AML-193 (cell line): Measurements from ENCODE around the gene UBE2E2.

Experiments
- DNase-seq, 2 experiments: peaks; one replicate each; lab custom pipeline; 2025; lab: John Stamatoyannopoulos, UW

Gene UBE2E2

DNA sequence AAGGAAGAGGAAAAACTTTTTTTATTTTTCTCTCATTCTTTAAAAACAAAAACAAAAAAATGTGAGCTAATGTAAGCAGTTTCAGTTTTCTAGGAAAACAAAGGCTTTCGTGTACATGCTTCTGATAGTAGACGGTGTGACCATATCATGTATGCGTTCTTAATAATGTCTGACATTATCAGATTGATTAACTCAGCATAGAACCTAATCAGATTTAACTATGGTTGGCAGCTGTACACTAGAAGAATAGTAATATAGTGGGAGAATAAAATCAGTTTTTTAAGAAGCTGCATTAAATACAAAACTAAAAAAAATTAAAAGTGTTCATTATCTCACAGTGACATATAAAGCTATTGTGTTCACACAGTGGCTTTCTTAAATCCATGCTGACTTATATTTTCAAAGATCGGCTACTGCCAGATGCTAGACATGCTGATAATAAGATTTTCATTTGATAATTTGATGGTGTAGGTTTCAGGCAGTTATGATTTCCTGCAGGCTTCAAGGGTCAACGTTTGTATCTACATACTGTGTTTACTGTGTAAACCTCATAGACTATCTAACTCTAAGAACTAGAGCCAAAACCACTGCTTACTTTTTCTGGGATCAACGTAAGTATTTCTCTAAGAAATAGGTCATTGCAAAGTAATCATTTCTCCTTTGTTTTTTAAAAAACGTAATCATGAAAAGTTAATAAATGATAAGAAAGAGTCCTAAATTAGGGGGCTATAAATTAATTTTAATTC, 74.0 kb downstream of the UBE2E2 start:
- DNase-seq, result no peak

DNA sequence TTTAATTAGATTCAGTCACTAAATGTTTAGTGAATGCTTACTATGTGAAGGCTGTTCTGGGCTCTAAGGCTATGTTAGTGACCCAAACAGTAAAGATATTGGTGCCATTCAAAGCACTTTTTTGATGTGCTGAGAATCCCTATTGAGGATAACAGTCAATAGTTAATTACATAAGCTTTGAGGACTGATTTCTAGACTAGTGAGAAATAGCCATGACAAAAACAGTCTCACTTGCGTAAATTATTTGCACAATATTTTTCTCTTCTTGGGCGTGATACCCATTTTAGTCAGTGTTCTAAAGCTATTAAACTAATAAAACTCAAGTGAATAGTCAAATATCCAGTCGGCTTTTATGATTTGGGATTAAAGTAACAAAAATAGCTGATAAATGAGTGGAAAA, 74.6 kb downstream of the UBE2E2 start:
- no peak for DNase-seq

DNA sequence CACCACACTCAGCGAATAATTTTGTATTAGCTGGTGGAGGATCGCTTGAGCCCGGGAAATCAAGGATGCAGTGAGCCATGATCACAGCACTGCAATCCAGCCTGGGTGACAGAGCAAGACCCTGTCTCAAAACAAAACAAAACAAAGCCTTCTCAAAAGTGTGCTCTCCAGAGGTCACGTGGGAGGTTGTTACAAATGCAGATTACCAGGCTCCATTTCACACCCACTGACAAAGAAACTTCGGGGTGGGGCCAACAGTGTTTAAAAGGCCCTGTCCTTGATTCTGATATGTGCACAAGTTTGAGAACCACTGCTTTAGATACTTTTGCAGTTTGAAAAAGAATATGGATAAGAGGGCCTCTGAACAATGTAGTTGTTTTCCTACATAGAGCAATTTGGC, 80.5 kb downstream of the UBE2E2 start:
- DNase-seq, result no peak

DNA sequence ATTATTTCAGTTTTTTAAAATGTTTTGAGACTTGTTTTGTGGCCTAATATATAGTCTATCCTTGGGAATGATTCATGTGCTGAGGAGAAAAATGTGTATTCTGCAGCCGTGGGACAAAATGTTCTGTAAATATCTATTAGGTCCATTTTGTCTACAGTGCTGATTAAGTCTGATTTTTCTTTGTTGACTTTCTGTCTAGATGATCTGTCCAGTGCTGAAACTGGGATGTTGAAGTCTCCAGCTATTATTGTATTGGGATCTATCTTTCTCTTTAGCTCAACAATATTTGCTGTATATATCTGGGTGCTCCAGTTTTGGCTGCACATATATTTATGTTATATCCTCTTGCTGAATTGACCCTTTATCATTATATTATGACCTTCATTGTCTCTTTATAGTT, 85.2 kb downstream of the UBE2E2 start:
- DNase-seq, result no peak

DNA sequence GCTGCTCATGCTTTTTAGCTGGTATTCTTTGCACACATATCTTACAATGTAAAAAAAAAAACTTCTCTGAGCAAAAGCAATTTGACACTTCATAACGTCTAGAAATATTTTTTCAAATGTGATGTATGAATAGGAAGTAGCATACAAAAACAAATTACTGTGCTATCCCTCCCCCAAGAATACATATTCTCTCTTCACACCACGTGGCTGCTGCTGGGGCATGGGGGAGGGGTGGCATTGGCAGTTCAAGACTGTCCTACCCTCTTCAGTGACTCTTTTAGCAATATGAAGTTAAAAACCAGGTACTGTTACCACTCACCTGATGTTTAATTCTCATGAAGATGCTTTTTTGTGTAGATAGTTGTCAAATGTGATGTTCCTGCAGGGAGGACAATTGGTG, 85.6 kb downstream of the UBE2E2 start:
- DNase-seq, result no peak

DNA sequence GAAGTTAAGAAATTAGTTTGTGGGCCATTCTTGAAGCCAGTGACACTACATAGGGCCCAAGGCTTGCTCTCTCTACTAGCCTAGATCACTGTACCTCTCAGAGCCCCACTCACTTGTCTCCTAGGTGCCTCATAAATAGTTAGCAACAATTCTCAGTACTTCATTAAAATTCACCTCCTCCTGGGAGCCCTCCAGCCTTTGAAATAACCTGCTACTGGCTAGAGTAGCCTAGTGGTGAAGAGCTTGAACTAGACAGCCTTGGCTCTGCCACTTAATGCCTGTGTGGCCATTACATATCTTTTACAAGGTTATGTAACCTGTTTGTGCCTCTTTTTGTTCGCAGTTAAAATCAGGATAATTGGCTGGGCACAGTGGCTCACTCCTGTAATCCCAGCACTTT, 89.3 kb downstream of the UBE2E2 start:
- DNase-seq, result no peak

DNA sequence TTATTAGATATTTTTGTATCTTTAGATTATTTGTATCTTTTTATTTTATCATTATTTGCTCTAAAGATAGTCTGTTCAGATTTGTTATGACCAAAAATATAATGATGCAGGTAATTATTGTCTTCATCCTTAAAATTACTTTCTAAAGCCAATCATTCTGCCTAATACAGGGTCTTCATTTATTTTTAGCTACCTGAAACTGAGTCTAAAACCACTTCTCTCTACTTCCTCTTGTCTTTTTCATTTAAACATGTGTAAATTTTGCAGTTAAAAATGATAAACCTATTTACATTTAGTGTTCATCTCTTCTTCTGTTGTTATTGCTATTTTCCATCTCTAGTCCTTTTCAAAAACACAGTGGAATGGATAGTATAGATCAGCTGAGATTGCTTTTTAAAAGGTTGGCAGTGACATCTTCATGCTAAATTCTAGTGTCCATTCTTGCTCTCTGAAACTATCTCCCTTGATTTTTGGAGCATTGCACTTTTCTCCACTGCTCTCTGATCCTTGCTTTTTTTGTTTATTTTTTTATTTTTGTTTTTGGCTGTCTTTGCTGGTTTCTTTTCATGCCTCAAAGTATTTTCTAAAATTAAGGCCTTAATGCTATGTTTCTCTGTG, 91.8 kb downstream of the UBE2E2 start:
- DNase-seq, result no peak

DNA sequence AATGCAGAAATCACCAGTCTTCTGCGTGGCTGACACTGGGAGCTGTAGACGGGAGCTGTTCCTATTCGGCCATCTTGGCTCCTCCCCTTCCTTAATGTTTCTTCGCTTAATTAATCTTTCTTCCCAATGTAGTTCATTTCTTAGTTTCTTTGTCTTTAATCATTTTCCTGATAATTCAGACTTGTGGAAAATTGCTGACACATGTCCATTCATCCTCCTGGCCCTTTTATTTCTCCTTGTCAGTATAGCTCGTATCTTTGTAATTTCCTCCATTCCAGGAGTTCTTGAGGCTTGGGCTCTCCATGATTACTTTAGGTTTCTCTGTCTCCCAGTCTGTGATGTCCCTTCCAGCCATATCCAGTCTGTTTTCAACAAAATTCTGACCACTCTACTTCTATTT, 98.7 kb downstream of the UBE2E2 start:
- DNase-seq, result no peak

DNA sequence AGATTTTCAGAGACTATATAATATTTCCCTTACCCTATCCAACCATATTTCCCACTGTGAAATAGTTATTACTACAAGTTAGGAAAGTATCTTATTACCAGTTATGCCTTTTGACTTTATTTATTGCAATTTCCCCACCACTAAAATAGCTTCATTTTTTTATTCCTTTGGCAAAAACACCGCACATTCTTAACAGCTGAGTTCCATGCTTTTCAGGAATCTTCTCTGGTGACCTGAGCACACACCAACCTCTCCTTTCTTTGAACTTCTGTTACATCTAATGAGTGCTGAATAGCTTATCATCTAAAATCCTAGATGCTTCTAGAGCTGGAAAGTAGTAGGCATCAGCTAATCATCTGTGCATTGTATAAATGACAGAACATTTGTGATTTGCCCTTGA, 99.1 kb downstream of the UBE2E2 start:
- no peak for DNase-seq

DNA sequence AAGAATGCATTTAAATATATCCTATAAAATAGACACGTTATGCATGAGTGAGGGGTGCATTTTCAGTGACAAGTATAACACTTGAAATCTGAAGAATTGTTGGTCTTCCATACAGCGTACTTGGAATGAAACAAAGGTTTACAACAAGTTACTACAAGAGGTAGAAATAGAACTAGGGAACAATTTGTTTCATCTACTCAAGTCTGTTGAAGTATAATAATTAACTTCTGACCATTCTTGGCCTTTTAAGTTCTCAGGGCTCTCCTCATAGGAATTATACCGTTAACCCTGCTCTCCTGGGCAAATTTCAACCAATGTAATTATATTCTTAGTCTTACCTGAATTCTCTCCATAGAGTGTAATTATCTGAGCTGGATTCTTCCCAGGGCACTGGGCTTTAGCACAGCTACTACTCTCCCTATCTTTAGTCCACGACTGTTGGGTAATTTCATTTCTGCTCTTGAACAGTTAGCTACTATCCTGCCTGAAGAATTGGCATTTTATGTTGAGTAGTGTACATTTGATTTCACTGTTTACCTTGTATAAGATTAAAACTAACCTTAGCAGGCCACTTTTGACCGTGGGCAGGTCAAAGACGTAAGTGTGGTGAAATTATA, 100.6 kb downstream of the UBE2E2 start:
- DNase-seq, result no peak

DNA sequence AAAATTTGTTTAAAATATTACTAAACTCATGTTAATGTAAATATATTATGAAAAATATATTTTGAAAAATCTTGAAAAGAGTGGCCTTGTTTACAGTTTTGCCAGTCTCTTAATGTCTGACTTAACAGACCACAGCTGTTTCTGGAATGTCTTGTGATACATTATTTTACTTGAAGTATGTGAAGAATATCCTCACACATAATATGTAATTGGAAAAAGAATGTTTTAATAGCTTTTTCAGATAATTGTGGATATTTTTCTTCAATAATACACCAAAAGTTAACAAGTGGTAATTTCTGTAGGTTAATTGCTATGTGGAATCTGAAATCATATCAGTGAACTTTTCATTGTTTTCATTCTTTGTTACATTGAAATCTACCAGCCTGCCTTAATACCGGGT, 101.3 kb downstream of the UBE2E2 start:
- DNase-seq, result no peak

DNA sequence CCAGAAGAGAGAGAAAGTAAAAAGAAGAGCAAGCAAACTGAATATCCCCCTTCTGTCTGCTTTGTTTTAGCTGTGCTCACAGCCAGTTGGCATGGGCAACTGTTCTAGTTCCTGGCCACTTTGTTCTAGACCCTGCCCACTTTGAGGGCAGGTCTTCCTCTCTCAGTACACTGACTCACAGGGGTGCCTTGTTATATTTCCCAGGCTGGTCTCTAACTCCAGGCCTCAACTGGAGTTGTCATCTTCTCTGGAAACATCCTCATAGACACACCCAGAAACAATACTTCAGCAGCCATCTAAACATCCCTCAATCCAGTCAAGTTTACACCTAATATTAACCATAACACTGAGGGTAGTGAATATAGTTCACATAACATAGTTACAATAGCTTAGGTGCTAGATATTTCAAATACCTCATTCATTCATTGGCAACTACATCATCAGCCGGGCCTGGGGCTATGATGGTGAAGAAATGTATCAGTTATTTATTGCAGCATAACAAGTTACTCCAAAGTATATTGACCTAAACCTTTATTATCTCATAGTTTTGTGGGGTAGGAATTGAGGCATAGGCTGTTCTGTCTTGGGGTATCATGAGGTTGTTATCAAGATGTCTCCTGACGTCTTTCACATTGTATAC, 106.0 kb downstream of the UBE2E2 start:
- DNase-seq, result no peak

DNA sequence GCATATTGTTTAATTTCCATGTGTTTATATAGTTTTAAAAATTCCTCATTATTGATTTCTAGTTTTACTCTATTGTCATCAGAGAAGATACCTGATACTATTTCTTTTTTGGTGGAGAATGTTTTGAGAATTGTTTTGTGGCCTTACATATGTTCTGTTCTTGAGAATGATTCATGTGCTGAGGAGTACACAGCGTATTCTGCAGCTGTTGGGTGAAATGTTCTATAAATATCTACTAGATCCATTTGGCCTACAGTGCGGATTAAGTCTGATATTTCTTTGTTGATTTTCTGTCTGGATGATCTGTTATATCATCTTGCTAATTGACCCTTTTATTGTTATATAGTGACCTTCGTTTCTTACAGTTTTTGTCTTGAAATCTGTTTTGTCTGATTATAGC, 109.7 kb downstream of the UBE2E2 start:
- DNase-seq, result no peak

DNA sequence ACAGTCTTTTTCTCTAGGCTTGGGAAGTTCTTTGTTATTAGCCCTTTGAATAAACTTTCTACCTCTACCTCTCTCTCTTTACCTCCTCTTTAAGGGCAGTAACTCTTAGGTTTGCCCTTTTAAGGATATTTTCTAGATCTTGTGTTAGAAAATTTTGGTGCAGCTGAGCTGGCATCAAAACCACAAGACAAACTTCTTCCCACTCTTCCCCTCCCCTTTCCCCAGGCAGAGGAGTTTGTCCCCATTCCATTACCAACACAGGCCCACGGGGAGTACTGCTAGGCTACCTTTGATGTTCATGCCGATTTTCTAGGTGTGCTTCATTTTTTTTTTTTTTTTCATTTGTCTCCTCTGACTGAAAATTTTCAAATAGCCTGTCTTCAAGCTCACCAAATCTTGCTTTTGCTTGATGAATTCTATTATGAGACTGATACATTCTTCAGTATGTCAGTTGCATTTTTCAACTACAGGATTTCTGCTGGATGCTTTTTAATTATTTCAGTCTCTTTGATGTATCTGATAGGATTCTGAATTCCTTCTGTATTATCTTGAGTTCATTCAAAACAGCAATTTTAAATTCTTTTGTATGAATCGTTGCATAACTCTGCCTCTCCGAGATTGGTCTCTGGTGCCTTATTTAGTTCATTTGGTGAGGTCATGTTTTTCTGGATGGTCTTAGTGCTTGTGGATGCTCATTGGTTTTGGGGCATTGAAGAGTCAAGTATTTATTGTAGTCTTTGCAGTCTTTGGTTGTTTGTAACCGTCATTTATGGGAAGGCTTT, 112.0 kb downstream of the UBE2E2 start:
- DNase-seq, result no peak

DNA sequence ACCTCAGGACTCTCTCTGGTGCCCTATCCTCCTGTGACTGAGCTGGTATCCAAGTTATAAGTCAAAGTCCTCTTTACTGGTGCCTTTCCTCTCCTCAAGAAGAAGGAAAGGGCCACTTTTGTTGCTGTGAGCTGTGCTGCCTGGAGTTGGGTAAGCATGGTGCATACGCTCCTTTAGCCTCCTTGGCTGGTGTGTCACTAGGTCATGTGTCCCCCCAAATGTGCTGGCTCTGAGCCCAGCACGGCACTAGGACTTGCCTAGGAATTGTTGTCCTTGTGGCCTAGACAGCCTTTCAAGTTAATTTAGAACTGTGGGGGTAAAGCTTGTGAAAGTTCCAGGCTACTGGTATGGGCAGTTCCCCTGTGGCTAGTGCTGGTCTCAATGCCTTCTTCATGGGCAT, 113.8 kb downstream of the UBE2E2 start:
- no peak for DNase-seq

DNA sequence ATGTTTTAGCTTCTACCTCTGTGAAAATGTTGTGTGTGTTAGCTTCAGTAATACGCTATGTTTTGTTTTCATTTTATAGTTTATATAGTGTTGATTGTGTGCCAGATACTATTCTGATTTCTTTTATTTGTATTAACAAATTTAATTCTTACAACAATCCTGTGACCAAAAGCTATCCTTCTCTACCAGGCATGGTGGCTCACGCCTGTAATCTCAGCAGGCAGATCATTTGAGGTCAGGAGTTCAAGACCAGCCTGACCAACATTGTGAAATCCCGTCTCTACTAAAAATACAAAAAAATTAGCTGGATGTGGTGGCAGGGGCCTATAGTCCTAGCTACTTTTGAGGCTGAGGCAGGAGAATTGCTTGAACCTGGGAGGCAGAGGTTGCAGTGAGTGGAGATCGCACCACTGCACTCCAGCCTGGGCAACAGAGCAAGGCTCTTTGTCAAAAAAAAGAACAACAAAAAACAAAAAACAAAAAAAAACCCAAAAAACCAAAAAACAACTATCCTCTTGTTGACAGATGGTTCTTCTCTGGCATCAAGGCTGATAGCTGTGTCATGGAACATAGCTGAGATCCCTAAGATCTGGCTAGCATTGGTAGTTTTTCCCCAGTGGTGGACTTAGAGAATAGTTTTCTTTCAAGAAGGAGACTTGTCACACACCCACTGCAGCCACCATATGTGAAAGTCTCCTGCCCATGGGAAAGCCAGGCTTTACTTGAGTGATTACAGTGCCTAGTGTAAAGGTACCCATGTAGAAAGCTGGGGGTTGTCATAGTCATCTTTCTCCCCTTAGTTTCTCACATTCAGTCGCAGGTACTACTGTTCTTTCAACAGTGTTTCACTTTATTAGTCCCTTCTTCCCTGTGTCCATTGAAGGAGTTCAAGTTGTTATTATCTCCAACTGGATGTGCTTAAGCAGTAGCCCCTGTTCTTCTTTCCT, 116.5 kb downstream of the UBE2E2 start:
- DNase-seq, result no peak

DNA sequence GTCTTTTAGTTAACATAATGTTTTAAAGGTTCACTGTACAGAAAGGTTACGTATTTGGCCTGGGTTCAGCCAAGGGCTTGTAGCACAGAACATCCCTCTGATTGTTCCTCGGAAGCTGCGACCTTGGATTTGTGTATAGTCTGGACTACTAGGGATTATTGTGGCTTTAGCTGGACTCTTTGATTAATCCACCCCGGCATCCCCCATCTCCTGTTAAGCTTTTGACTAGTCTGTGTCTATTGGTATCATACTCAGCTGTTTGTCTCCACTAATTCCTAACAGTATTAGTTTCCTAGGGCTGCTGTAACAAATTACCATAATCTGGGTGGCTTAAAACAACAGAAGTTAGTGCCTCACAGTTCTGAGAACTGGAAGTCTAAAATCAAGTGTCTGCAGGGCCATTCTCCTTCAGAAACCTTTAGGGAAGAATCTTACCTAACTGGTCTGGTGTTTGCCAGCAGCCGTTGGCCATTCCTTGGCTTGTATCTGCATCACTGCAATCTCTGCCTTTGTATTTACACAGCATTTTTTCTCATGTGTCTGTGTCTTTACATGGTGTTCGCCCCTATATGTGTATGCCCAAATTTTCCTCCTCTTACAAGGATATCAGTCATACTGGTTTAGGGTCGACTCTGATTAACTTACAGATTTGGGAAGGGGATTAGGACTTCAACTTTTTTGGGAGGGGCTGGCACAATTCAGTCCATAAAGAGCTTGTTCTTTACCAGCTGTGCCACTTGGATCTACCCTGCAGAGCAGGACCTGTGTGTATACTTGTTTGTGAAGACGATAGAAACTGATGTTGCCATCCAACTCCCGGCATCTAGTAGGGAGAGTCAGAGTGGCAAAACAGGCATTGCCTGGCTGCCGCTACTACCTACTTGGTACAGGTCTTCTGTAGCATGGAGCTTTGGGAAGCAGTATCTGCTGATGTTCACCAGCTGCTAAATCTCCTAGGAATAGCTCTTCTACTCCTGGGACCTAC, 117.8 kb downstream of the UBE2E2 start:
- DNase-seq, result no peak

DNA sequence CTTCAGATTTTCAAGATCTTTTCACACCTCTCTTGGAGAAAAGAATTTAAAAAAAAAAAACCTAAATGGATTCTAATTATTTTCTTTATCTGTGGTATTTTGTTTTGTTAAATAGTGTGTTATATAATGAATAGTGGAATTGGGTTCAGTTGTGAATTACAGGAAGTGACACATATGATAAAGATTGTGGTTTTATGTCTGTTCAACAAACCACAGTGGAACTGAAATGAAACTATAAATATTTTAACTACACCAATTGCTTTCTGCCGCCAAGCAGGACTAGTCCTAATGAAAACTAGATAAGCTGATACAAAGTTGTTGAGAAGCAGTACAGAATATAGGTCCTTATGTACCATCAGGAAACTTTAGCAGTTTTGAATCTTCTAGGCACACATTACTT, 121.6 kb downstream of the UBE2E2 start:
- no peak for DNase-seq

DNA sequence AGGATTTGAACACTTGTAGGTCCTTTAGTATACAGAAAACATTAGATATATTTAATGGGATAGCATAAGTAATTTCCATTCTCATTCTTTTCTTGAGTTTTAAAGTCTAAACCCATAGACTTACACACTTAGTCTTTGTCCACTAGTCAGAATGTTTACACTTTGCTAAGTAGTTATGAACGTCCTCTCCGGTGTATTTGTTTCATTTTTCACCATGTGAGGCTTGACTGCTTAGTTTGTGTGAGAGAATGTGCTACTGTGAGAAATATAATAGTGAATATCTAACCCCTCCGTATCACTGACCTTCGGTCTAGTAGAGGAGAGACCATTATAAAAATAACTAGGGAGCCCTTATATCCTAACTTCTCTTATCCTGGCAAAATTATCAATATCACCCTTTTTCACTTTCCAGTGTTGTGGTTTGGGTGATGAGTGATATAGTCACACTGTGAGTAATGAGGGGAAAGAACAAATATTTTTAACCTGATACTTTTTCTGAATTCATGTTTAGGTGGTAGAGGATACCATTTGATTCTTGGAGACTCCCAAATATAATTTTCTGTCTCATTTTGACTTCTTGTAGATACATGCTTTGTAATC, 122.4 kb downstream of the UBE2E2 start:
- no peak for DNase-seq
